NCI-H2196 treated with DMSO at 0.1 percent for 48 hours (cell line): ENCODE data around the gene PMAIP1.
"Not testable (repeated sequence)": the region's sequence is repeated elsewhere in the genome, so short reads cannot be mapped to it uniquely, and the experiment has no call there.

Source experiments
- DNase-seq: peaks from one replicate; lab custom pipeline; 2025; ENCODE audit not compliant: unreplicated experiment; lab: John Stamatoyannopoulos, UW

The PMAIP1 gene

GRCh38 chr18:59884351-59884750, 15.4 kb upstream of the PMAIP1 start:
- DNase-seq = no peak

GRCh38 chr18:59885579-59886163, 14.1 kb upstream of the PMAIP1 start:
- DNase-seq = no peak

- not testable (repeated sequence) for DNase-seq
Observed at GRCh38 chr18:59886399-59886798, 13.4 kb upstream of the PMAIP1 start.

- no peak for DNase-seq
Observed at GRCh38 chr18:59892123-59892522, 7.7 kb upstream of the PMAIP1 start.

- no peak for DNase-seq
Observed at GRCh38 chr18:59893971-59894370, 5.8 kb upstream of the PMAIP1 start.

- DNase-seq = no peak
Observed at GRCh38 chr18:59897321-59897954, 2.4 kb upstream of the PMAIP1 start.

GRCh38 chr18:59898093-59898492, 1.7 kb upstream of the PMAIP1 start:
- no peak for DNase-seq

- DNase-seq = no peak
Observed at GRCh38 chr18:59898609-59899297, 1.0 kb upstream of the PMAIP1 start.

GRCh38 chr18:59900222-59901128, 679 bp downstream of the PMAIP1 start:
- DNase-seq = no peak

GRCh38 chr18:59902131-59902992, 2.6 kb downstream of the PMAIP1 start:
- no peak for DNase-seq

- no peak for DNase-seq
Observed at GRCh38 chr18:59902993-59903610, 3.3 kb downstream of the PMAIP1 start.

- DNase-seq = no peak
Observed at GRCh38 chr18:59904011-59904601, 4.3 kb downstream of the PMAIP1 start.

GRCh38 chr18:59905686-59906091, 5.9 kb downstream of the PMAIP1 start:
- DNase-seq = no peak

GRCh38 chr18:59906203-59906602, 6.4 kb downstream of the PMAIP1 start:
- no peak for DNase-seq

- DNase-seq = no peak
Observed at GRCh38 chr18:59907172-59907571, 7.4 kb downstream of the PMAIP1 start.

- DNase-seq = no peak
Observed at GRCh38 chr18:59907660-59908059, 7.9 kb downstream of the PMAIP1 start.

- no peak for DNase-seq
Observed at GRCh38 chr18:59908799-59909198, 9.0 kb downstream of the PMAIP1 start.

- no peak for DNase-seq
Observed at GRCh38 chr18:59909289-59910036, 9.7 kb downstream of the PMAIP1 start.

- no peak for DNase-seq
Observed at GRCh38 chr18:59910967-59911366, 11.2 kb downstream of the PMAIP1 start.
